Femur (tissue), 1 donor: ENCODE data around the gene ABL2.
A peak's percentile ranks its signal among the peaks of the same experiment; 100 is the strongest.
"Not testable (repeated sequence)": the region's sequence is repeated elsewhere in the genome, so short reads cannot be mapped to it uniquely, and the experiment has no call there.

Source experiments
- DNase-seq: peaks from one replicate; pipeline ENCODE4 v3.0.0-alpha.2; 2017

ABL2 gene

GRCh38 chr1:179208681-179209477 lies 20.6 kb downstream of the ABL2 start:
- DNase-seq, result no peak

DNA sequence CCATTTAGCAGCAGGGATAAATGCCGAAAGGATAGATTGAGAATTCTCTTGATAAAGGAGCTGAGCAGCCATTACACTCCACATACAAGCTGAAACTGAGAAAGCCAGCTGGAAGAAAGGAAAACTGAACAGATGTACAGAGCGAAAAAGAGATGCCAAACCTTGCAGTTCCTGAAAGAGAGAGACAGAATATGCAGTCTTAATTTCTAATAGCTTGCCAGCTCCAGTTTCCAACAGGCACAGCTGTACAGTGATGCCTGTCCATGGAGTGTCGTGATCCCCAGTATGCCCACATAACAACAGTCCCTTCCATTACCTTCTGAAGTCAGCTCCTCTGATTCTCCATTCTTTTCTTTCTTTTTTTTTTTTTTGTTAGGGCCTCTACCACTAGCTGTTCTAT lies 22.7 kb downstream of the ABL2 start:
- peak; percentile 44 for DNase-seq

- DNase-seq, result no peak
These were observed 24.2 kb downstream of the ABL2 start for GRCh38 chr1:179205284-179205683.

GRCh38 chr1:179202161-179202560 lies 27.3 kb downstream of the ABL2 start:
- no peak for DNase-seq

GRCh38 chr1:179200586-179200985 lies 28.9 kb downstream of the ABL2 start:
- no peak for DNase-seq

- no peak for DNase-seq
These were observed 31.7 kb downstream of the ABL2 start for GRCh38 chr1:179197690-179198297.

GRCh38 chr1:179195857-179196256 lies 33.6 kb downstream of the ABL2 start:
- not testable (repeated sequence) for DNase-seq

- DNase-seq, result no peak
These were observed 34.1 kb downstream of the ABL2 start for GRCh38 chr1:179195376-179195775.

DNA sequence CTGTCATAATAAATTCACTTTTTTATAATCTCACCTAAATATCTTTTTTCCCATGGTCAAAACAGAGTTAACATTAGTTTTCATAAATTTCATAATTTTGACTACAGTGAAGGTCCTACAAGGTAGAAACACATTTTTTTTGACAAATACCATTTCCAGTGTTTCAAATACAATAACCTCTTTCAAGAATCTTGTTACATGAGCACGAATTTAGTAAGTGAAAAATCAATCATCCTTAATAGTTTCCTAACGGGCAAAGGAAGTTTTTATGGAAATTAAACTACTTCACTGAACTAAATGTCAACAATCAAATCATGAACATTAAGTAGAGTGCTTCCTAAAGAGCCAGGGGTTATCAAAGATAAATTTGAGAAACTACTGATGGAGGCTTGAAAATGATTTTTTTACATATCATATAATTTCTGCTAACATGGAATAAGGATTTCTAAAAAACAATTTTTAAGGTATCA lies 35.4 kb downstream of the ABL2 start:
- no peak for DNase-seq

- DNase-seq, result peak; percentile 30
These were observed 38.6 kb downstream of the ABL2 start for GRCh38 chr1:179190861-179191260.

GRCh38 chr1:179187735-179188471 lies 41.6 kb downstream of the ABL2 start:
- no peak for DNase-seq

DNA sequence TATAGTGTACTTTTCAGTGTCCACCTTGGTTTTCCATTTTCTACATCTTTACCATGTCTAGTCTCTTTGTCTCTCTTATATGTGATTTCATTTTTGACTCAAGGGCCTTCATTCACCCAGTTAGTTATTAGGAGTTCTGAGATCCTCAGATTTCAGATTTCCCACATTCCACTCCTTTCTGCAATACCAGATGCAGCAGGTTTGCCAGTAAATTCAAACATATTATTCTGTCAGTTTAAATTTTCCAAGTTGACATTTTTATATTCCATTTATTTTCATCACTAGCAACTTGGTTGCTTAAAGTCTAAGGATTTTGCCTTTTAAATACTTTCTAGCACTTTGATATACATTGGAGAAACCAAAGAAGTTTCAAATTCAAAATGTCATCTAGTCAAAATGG lies 42.4 kb downstream of the ABL2 start:
- DNase-seq, result no peak

DNA sequence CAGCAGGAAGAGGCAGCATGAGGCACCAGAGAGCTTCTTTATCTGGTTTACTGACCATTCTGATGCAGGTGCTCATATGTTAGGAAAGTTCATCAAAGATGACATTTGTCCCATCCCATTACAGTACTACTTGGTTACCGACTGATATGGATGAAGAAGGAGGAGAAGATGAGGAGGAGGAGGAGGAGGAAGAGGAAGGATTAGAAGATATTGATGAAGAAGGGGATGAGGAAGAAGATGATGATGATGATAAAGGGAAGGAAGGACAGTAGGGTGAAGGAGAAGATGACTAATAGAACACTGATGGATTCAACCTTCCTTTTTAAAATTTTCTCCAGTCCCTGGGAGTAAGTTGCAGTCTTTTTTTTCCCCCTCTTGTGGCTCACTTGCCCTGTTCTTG lies 45.1 kb downstream of the ABL2 start:
- no peak for DNase-seq

DNA sequence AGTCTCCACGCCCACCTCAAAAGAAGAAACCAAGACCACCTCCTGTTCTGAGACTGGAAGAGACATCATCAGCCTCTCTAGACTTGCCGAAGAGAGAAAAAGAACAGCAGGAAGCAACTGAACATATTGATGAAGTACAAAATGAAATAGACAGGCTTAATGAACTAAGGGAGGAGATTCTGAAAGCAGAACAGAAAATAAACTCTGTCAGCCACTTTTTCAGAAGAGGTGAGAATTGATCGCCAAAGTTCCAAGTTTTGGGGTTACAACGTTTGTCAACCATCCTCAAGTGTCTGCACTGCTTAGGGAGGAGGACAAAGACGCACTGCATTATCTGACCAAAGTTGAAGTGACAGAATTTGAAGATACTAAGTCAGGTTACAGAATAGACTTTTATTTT lies 45.6 kb downstream of the ABL2 start:
- DNase-seq, result no peak

GRCh38 chr1:179178950-179179349 lies 50.5 kb downstream of the ABL2 start:
- DNase-seq, result no peak

DNA sequence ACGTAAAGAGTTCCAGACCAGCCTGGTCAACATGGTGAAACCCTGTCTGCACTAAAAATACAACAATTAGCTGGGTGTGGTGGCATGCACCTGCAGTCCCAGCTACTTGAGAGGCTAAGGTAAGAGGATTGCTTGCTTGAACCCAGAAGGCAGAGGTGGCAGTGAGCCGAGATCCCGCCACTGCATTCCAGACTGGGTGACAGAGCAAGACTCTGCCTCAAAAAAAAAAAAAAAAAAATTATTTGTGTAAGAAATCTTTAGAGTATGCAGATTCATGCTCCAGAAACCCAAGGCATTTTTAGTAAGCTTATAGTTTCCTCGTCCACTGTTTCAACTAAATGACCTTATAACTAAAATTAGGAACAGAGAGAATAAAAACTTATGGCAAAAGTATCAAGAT lies 51.3 kb downstream of the ABL2 start:
- DNase-seq, result no peak

GRCh38 chr1:179177615-179178014 lies 51.9 kb downstream of the ABL2 start:
- DNase-seq, result no peak

- DNase-seq, result peak; percentile 56
These were observed 52.3 kb downstream of the ABL2 start for GRCh38 chr1:179177182-179177581.

- peak; percentile 29 for DNase-seq
These were observed 54.3 kb downstream of the ABL2 start for GRCh38 chr1:179175011-179175841.

DNA sequence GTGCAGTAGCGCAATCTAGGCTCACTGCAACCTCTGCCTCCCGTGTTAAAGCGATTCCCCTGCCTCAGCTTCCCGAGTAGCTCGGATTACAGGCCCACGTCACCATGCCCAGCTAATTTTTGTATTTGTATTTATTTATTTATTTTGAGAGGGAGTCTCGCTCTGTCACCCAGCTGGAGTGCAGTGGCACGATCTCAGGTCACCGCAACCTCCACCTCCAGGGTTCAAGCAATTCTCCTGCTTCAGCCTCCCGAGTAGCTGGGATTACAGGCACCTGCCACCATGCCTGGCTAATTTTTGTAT lies 59.1 kb downstream of the ABL2 start:
- not testable (repeated sequence) for DNase-seq

DNA sequence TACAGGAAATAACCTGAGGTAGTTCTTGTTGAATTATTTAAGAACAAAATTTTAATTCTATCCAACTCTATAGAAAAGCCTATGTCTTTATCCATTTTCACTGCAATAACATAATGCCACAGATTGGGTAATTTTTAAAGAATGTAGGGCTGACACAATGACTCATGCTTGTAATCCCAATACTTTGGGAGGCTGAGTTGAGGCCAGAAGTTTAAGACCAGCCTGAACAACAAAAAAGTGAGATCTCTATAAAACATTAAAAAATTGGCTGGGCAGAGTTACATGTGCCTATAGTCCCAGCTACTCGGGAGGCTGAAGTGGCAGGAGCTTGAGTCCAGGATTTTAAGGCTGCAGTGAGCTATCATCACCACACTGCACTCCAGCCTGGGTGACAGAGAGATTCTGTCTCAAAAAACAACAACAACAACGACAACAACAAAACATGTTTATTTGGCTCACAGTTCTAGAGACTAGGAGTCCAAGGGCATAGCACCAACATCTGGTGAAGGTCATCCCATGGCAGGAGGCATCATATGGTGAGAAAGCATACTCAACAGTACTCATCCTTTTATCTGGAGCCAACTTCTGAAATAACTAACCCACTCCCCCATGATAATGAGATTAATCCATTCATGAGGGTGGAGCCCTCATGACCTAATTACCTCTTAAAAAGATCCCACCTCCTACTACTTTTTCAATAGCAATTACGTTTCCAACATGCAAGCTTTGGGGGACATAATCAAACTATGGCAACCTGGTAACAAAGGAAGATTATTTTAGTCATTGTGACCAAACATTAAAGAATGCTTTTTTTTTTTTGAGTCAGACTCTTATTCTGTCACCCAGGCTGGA lies 59.6 kb downstream of the ABL2 start:
- DNase-seq, result no peak

DNA sequence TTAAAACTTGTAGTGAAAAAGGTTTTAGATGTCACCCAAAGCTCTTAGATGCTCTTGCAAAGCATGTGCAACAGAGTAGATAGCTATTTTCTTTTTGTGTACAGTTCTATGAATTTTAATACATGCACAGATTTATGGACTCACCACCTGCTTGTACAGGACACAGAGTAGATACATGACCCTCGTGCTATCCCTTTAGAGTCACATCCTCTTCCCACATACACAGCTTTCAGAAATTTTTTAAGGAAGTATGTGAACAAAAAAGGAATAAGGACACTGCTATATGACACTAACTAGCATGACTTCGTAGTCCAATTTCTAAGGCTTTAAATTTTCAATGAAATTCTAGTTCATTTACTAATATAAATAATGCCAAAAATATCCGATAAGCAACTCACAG lies 60.9 kb downstream of the ABL2 start:
- DNase-seq, result no peak
